ENCODE results near the gene LRP2.
"Not testable (repeated sequence)": the region's sequence is repeated elsewhere in the genome, so short reads cannot be mapped to it uniquely, and the experiment has no call there.

DNA sequence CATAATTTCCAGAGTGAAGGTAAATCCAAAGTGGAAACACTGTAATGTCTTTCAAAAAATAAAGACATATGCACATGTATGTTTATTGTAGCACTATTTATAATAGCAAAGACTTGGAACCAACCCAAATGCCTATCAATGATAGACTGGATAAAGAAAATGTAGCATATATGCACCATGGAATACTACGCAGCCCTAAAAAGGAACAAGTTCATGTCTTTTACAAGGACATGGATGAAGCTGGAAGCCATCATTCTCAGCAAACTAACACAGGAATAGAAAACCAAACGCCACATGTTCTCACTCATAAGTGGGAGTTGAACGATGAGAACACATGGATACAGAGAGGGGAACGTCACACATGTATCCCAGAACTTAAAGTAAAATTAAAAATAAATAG lies 57.6 kb downstream of the LRP2 start:
- not testable (repeated sequence) for TF ChIP-seq CREB1 (CRISPR knock-in tag; IDR thresholded peaks at IDR 0.05); ELF4 (CRISPR knock-in tag; IDR thresholded peaks at IDR 0.05; ENCODE audit: low read depth); KAT7 (CRISPR knock-in tag; IDR thresholded peaks at IDR 0.05; ENCODE audit: borderline replicate concordance); MXD4 (CRISPR knock-in tag; IDR thresholded peaks at IDR 0.05; ENCODE audit: borderline replicate concordance)
- TF ChIP-seq, protein P1, sequence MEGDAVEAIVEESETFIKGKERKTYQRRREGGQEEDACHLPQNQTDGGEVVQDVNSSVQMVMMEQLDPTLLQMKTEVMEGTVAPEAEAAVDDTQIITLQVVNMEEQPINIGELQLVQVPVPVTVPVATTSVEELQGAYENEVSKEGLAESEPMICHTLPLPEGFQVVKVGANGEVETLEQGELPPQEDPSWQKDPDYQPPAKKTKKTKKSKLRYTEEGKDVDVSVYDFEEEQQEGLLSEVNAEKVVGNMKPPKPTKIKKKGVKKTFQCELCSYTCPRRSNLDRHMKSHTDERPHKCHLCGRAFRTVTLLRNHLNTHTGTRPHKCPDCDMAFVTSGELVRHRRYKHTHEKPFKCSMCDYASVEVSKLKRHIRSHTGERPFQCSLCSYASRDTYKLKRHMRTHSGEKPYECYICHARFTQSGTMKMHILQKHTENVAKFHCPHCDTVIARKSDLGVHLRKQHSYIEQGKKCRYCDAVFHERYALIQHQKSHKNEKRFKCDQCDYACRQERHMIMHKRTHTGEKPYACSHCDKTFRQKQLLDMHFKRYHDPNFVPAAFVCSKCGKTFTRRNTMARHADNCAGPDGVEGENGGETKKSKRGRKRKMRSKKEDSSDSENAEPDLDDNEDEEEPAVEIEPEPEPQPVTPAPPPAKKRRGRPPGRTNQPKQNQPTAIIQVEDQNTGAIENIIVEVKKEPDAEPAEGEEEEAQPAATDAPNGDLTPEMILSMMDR (IDR thresholded peaks at IDR 0.05) = not testable (repeated sequence)
- TF ChIP-seq, protein P2, sequence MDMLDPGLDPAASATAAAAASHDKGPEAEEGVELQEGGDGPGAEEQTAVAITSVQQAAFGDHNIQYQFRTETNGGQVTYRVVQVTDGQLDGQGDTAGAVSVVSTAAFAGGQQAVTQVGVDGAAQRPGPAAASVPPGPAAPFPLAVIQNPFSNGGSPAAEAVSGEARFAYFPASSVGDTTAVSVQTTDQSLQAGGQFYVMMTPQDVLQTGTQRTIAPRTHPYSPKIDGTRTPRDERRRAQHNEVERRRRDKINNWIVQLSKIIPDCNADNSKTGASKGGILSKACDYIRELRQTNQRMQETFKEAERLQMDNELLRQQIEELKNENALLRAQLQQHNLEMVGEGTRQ (CRISPR knock-in tag; IDR thresholded peaks at IDR 0.05) = not testable (repeated sequence)
- TF ChIP-seq, protein P3, sequence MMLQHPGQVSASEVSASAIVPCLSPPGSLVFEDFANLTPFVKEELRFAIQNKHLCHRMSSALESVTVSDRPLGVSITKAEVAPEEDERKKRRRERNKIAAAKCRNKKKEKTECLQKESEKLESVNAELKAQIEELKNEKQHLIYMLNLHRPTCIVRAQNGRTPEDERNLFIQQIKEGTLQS (CRISPR knock-in tag; conservative IDR thresholded peaks at IDR 0.05) = not testable (repeated sequence)

Data from WTC11 (cell line).